GM04504 (cell line): ENCODE data around the gene GAGE12J.
"Not testable (repeated sequence)": the region's sequence is repeated elsewhere in the genome, so short reads cannot be mapped to it uniquely, and the experiment has no call there.

ENCODE experiments used
- DNase-seq: peaks from one replicate; pipeline ENCODE4 v3.0.0-alpha.2; 2012; ENCODE audit warnings: low read depth

GAGE12J gene

GRCh38 chrX:49310371-49310770 is 11.5 kb upstream of the GAGE12J start:
- DNase-seq: no peak

- DNase-seq: no peak
Measured at GRCh38 chrX:49312176-49312575, 9.7 kb upstream of the GAGE12J start.

- DNase-seq: no peak
Measured at GRCh38 chrX:49316085-49316484, 5.8 kb upstream of the GAGE12J start.

GRCh38 chrX:49322266-49322665 is 429 bp downstream of the GAGE12J start:
- not testable (repeated sequence) for DNase-seq

GRCh38 chrX:49323735-49324134 is 1.9 kb downstream of the GAGE12J start:
- DNase-seq: not testable (repeated sequence)

- not testable (repeated sequence) for DNase-seq
Measured at GRCh38 chrX:49330421-49330820, 8.6 kb downstream of the GAGE12J start.

GRCh38 chrX:49331282-49331681 is 9.4 kb downstream of the GAGE12J start, which contains the start of gene GAGE13:
Gene GAGE13, plus strand, starts transcription at chrX:49331582. Its CDS starts 1,156 bp downstream, at chrX:49332738.
- not testable (repeated sequence) for DNase-seq

GRCh38 chrX:49331841-49332240 is 10.0 kb downstream of the GAGE12J start:
- not testable (repeated sequence) for DNase-seq

- not testable (repeated sequence) for DNase-seq
Measured at GRCh38 chrX:49341449-49341848, 19.6 kb downstream of the GAGE12J start.

- DNase-seq: not testable (repeated sequence)
Measured at GRCh38 chrX:49344496-49345175, 22.8 kb downstream of the GAGE12J start.

- DNase-seq: not testable (repeated sequence)
Measured at GRCh38 chrX:49345402-49345801, 23.6 kb downstream of the GAGE12J start.

GRCh38 chrX:49346150-49346549 is 24.3 kb downstream of the GAGE12J start:
- not testable (repeated sequence) for DNase-seq
